GM19238 (cell line): ENCODE measurements around the gene EFHC2.
"Not testable (repeated sequence)": the region's sequence is repeated elsewhere in the genome, so short reads cannot be mapped to it uniquely, and the experiment has no call there.

Experiments used
- DNase-seq: peaks from one replicate; pipeline ENCODE4 v3.0.0; 2011; ENCODE audit warnings: low spot score; ENCODE audit not compliant: insufficient read length

The EFHC2 gene

DNA sequence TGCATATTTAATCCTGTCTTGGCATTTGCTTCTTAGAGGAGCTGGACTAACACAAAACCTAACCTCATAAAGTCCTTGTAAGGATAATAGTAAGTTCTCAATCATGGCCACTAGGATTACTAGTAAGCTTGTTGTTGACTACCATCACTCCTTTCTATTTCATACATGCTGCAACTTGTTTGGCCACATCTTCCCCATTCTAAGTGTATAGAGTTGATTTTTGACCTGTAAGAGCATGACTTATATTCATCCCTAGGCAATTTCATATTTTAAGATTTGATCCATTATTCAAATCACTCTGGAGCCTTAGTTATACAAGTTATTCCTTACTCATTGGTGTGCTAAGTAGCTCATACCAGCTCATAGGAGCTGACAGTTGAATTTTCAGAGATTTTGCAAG lies 109.4 kb downstream of the EFHC2 start:
- DNase-seq = no peak

DNA sequence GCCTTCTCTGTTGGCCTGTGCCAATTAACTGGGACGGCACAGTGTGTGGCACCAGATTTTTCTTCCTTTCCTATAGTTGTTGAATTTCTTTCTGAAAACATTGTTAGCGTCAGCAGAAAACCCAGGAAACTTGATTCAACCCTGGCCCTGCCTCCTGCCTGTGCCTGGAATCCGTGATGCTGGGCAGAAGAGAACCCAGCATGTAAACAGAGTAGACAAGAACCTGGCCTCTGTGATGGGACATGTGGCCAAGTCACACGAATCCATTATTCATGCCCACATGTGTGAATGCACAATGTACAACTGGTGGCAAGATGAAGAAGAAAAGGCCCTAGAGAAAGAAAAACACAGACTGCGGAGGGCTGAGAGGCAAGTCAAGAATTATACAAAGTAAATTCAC lies 111.4 kb downstream of the EFHC2 start:
- no peak for DNase-seq

DNA sequence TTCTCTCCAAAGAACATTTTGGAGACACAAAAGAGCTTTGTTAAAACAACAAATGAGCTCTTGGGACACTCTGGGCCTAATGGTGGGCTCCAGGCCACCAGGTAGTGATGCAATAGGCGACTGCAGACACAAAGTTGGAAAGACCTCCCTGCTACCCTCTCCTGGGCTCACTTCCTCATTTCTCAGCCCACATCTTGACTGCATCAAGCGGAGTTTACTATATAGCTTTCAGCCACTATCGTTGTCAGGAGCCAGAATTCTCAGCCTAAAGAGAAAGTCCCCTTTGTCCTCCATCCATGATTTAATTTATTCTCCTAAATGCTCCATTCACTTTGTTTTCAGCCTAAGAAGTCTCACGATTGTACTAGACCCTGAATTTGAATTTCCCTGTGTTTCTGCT lies 114.9 kb downstream of the EFHC2 start:
- no peak for DNase-seq

DNA sequence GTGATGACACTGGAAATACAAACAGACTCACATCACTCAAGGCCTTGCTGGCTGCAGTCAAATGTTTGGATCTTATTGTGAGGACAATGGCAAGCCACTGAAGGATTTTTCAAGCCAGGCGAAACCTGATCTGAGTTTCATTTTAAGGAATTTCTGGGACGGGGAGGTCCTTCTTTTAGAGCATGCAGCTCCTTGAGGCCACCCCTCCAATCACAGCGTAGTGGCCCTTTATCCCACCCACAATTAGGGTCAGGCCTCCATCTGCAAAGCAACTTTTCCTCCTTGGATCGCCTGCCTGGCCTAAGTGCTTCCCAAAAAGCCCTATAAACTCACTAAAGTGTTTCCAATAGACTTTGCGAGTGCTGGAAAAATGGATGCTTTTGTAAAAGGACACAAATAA lies 115.5 kb downstream of the EFHC2 start:
- no peak for DNase-seq

DNA sequence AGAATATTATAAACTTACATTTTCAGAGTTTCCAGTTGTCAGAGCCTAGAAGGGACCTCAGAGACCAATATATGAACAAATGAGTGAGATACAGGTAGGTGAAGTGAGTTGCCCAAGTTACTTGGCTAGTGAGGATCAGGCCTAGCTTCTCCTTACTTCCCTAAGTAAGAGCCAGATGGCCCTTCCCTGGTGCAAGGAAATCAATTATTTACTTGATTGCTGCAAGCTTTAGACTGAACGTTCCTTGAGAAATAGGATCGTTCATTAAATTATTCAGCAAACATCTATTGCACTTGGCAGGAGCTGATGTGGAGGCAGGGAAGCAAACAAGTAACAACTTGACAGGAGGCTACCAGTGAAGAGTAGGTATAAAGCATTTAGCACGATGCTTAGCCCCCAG lies 117.8 kb downstream of the EFHC2 start:
- DNase-seq = no peak

DNA sequence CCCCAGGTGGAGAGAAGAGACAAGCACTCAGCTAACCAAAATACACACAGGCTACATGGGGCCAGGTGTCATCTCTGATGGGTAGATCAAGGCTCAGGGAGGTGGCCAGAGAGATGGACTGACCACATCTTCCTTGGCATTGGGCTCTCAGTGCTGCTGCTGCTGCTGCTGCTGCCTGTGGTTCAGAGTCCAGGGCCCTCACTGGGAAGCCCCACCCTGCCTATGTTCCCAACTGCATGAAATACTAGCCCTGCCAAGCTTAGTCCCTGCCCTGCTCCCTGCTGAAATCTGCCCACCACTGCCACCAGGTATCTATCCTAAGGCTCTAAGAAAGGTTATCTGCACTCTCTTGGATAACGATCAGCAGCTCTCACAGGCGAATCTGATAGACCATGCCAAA lies 118.7 kb downstream of the EFHC2 start:
- no peak for DNase-seq

DNA sequence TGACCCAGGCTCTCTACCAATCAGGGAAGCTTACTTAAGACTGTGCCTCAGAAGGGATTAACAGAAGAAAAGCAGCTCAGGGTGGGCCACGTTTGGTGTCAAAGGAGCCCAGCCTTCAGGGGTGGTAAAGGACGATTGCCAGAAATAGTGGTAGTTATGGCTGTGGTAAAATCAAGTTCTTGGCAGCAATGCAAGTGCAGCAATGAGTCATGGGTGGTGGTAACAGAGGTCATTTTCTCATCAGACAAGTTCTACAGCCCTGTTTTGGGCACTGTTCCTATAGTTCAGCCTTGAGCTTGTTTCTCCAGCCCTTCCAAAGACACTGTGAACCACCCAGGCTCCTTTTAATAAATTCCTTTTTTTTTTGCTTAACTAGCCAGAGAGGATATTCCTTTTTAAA lies 120.3 kb downstream of the EFHC2 start:
- DNase-seq = no peak

DNA sequence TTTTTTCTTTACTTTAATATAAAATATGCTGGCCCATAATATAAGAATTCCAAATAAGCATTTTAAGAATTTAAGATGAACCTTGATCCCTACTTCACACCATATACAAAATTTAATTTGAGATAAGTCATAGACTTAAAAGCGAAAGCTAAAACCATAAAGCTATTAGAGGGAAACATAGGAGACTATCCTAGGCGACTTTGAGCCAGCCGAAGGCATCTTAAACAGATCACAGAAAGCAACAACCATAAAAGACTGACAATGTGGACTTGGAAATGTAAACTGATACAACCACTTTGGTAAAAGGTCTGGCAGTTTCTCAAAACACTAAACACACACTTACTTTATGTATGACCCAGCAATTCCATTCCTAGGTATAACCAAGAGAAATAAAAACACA lies 125.0 kb downstream of the EFHC2 start:
- DNase-seq = no peak

DNA sequence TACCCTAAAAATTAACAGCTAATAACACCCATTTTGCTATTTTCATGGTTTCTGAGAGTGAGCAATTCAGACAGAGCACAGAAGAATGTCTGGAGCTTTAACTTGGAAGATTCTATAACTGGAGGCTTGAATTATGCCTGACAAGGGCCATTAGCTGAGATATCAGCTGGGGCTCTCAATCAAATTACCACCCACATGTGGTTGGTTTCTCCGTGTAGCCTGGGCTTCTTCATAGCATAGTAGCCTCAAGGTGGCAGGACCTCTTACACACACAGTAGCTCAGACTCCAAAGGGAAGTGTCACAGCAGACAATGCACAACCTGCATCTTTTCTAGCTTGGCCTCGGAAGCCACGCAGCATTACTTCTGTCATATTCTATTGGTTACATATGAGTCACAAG lies 127.3 kb downstream of the EFHC2 start:
- no peak for DNase-seq

DNA sequence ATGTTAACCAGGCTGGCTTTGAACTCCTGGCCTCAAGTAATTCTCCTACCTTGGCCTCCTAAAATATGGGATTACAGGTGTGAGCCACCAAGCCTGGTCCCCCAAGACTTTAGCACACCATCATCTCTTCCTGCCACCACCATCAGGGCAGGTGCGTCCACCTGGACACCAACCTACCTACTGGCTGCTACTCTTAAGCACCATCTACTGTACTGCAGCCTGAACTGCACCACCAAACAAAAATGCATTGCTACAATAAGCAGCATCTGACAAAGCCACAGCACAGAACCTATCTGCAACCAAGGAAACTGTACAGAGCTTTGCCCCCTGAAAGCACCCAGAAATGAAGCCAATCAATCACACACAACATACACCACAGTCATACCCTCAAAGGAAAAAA lies 139.7 kb downstream of the EFHC2 start:
- DNase-seq = no peak

DNA sequence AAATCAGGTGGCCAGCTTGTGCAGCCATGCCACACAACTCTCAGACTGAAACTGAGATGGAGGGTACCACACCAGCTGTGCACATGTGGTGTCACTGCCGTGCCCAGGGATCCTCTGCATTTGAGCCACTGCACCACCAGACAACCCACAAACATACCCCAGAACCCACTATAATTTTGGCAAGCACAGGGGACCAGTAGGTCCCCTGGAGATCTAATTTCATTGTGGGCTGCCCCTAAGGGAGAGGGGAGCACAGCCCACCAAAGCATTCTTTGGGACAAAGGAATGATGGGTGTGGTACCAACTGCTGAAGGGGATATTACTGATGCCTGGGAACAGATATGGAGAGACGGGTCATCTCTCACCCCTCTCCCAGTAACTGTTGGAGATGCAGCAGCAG lies 140.9 kb downstream of the EFHC2 start:
- DNase-seq = no peak

DNA sequence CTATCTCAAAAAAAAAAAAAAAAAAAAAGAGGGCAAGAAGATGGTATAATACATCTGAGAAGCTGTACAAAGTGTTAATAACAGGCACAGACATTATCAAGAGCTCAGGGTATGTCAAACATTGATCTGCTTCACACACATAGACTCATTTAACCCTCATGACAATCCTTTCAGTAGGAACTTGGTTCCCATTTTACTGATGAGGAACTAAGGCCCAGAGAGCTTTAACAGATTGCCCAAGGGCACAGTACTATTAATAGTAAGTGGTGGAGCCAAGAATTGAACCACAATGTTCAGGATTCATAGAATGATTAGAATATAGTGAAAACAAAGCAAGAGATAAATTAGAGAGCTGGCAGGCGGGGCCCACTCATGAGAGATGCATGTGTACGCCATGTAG lies 154.4 kb downstream of the EFHC2 start:
- no peak for DNase-seq

DNA sequence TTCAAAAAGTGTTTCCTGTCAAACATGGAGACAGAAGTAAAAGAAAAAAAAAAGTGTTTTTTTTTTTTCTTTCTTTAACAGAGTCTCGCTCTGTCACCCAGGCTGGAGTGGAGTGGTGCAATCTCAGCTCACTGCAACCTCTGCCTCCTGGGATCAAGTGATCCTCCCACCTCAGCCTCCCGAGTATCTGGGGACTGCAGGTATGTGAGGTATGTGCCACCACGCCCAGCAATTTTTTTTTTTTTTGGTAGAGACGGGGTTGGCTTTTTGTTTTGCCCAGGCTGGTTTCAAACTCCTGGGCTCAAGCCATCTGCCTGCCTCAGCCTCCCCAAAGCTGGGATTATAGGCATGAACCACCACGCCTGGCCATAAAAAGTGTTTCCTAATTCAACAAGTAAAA lies 155.6 kb downstream of the EFHC2 start:
- DNase-seq = not testable (repeated sequence)

DNA sequence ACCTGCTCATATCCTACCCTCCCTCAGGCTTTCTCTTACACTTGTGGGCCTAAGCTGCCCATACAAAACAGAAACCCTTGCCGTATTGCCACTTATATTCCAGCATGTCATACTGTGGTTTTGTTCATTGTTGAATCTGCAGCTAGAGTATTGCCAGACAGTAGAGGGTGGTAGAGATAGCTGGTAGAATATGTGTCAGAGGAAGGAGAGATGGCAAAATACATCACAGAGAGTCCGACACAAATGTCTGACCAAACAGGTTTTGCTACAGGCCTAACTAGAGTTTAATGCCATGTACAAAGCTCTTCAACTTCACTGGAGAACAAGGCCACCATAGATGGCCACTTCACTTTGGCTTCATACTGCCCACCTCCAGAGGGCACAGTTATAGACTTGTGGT lies 160.1 kb downstream of the EFHC2 start:
- no peak for DNase-seq

DNA sequence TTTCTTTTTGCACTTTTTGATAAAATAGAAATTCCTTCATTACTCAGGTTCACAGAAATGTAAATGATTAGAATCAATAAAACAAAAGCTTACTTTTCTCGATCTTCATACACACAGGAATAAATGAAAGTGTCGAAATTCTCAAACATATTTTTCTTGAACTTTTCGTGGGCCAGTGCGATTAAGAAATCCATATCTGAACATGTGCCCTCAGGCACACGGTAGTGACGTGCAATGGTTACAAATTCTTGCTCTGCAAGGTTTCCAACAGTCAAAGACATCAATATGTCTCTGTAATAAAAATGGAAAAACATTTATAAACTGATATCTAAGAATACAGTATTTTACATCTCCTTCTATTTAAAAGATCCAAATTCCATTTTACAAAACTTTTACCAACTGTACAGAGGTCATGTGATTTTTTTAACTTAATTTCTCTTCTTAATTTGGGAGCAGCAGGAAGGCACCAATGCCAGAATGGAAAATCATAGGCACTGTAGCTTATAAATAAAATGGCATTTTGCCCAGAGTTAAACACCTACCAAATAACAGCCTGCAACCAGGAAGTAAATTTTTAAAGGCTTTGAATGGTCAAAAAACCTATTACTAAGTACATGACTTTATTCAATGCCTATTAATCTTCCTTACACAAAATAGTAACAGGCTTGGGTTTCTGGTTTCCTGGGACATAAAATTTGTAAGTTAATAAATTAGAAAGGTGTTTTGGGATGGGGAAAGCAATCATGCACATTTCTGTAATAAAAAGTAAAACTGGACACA lies 165.0 kb downstream of the EFHC2 start:
- DNase-seq = no peak

DNA sequence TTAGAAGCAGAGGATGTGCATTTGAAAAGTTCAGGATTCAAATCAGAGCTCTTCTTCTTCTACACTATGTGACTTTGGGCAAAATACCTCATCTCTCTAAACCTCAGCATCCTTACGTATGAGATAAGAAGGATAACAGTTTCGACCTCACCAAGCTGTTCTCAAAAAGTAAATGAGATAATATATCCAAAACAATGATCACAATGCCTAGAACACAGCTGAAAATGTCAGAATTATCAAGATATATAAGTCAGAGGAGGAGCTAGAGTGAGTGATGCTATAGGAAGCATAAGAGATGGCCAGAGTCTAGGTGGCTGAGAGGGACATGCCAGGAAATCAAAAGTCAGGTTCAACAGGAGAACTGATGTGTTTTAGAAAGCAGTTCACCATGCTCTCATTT lies 168.0 kb downstream of the EFHC2 start:
- DNase-seq = no peak

DNA sequence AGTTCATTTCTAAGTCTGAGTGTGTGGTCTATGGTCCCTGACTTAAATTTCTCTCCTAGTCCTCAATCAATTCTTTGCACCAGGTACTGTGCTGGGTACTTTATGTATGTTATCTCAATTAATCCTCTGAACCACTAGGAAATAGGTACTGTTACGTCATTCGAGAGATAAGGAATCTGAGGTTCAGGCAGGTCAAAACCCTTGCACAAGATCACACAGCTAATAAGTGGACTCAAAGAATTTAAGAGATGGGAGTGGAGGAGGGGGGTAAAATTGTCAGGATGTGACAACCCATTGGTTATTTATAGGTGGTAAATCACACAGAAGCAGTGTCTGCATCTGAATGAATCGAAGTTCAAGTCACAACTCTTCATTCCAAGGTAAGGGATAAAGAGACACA lies 169.4 kb downstream of the EFHC2 start:
- no peak for DNase-seq

DNA sequence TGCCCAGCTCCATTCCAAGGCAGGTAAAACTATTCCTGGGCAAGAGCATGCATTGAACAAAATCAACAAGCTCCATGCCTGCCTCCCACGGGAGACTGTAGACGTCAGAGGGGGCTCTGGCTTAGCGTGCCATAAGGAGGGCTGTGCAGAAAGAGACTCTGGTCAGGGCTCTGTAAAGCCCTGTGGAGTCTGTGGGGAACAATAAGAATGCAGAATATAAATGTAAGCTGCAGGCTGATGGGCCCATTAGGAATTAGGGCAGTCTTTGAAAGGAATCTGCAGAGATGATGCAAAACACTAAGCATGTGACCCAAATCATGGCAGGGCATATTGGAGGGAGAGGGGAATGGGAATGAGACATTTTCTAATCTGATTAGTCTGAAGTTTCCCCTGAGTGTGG lies 170.3 kb downstream of the EFHC2 start:
- DNase-seq = no peak

DNA sequence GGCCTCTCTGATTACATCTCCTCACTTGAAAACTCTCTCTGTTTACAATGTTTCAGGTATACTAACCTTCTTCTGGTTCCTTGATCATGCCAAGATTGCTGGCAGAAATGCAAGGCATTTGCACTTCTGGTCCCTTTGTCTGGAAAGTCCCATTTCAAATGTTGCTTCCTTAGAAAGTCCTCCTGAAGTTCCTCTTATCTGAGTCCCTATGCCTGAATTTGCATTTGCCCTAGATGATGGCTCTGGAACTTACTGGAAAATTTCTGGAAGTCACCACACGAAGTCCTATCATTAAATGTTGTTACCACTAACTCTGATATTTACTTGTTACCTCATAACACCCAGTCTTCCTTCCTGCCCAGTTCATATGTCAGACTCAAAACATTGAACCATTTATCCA lies 176.4 kb downstream of the EFHC2 start:
- DNase-seq = no peak

DNA sequence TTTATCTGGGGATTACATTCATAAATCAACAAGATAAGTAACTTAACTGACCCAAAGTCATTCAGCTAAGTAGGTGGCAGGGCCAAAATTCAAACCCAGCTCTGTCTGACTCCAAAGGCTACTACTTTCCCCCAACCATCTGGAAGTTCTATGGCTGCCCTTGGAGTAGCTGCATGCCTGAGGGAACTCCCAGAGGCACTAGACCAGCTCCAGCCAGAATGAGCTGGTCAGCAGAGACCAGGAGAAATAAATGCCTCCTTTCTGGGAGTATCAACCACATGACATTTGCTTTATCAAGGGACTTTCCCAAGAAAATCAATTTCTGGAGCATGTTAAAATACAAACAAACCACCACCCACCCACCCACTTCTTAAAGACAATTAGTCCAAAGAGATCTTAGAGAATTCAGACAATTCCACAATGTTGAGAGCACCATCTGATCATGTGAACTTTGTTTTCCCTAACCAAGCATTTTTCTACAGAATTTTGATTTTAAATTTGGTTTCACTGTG lies 180.5 kb downstream of the EFHC2 start:
- DNase-seq = no peak

DNA sequence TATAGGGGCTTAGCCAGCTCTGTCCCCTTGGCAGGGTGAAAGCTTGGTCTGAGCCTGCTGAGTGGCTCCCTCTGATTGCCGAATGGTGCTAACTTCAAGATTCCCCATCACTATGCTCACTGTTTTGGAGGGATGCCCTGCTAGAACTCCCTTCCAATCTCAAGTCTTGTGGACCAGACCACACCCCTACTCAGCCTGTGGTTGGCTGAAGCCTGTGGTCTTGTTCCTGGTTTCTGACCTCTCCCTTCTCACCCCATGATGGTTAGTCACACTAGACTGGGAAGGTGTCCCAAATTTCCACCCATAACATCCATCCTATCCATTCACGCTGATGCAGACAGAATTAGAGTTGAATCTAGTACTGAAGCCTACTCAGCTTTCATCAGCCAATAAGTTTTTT lies 185.6 kb downstream of the EFHC2 start:
- DNase-seq = no peak

DNA sequence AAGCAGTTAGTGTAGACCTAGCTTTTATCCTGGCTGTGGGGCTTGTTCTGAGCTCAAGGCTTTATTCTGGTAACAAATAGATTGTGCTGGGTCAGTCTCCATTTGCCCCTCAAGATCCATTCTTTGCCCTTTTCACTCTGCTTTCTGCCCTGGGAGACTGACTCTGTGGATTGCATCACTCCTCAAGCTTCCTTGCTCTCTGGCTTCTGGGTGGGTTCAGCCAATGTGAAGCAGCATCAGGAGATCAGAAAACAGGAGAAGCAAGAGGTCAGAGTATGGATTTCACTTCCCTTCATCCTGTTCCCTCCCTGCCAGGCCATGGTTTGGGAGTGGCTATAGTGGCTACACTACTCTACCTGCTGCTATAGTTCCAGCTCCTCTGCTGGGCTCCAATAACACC lies 186.2 kb downstream of the EFHC2 start:
- DNase-seq = no peak

DNA sequence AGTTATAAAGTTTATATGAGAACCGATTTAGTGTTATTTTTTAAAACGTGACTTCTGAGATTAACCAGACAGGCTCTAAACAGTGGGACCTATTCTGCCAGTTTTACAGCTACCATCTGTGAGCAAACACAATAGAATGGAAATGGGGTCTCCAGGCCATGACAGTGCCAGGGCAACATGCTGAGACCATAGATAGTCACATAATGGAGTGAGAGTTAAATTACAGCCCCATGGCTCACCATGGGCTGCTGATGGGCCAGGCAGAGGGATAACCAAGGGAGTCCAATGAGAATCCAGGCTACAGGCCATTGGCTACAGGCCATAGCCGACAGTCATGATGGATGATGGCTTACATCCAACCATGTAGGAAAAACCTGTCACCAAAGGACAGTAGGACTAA lies 186.7 kb downstream of the EFHC2 start:
- DNase-seq = no peak

DNA sequence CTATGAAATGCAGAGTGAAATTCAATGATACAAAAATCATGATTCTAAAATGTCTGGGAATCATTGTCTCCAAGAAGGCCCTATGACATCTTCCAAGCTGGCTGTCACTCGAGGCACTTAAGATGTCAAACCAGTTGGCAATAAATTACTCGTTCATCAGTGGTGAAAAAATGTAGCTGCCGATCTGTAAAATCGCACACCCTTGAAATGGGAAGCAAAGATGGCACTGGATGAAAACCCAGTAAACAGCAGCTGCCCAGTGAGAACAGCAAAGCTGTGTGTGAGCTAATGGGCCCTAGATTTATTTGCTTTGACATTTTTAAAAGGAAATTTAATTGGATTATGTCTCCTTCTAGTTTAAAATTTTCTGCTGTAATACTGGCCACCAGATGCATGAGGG lies 188.3 kb downstream of the EFHC2 start:
- DNase-seq = no peak
